Immature natural killer cell (primary cell): ENCODE results near the gene GRPEL2. TPM values are rescaled to one million over a fixed set of nuclear protein-coding genes. Genes with fewer than 3 reads are reported as not detected.

Experiments
- DNase-seq, 3 donors: peaks; one replicate each; pipeline ENCODE4 v3.0.0; 2022; ENCODE audit warnings: mixed read lengths in 1 of 3
- H3K27ac Mint-ChIP-seq, 6 donors: one replicate each; pipeline ENCODE4 v1.8.0; 2020; ENCODE audit warnings: mixed read lengths in 6 of 6, mild to moderate bottlenecking in 5 of 6, inconsistent platforms in 4 of 6, moderate library complexity in 3 of 6
- H3K27me3 Mint-ChIP-seq, 3 donors: one replicate each; pipeline ENCODE4 v1.8.0; 2020 to 2021; ENCODE audit warnings: low read depth in 3 of 3, mild to moderate bottlenecking in 3 of 3, mixed read lengths in 3 of 3, moderate library complexity in 3 of 3, inconsistent platforms in 1 of 3
- H3K36me3 Mint-ChIP-seq, 3 donors: one replicate each; pipeline ENCODE4 v1.8.0; 2020; ENCODE audit warnings: mixed read lengths in 3 of 3, inconsistent platforms in 2 of 3, mild to moderate bottlenecking in 2 of 3
- H3K4me1 Mint-ChIP-seq, 2 donors: one replicate each; pipeline ENCODE4 v1.8.0; 2020; ENCODE audit warnings: inconsistent platforms in 2 of 2, mild to moderate bottlenecking in 2 of 2, mixed read lengths in 2 of 2, moderate library complexity in 1 of 2
- H3K4me3 Mint-ChIP-seq, 5 donors: one replicate each; pipeline ENCODE4 v1.8.0; 2020; ENCODE audit warnings: mild to moderate bottlenecking in 5 of 5, mixed read lengths in 5 of 5, inconsistent platforms in 3 of 5, moderate library complexity in 3 of 5
- H3K9me3 Mint-ChIP-seq, 6 donors: one replicate each; pipeline ENCODE4 v1.8.0; 2020; ENCODE audit warnings: mild to moderate bottlenecking in 6 of 6, mixed read lengths in 6 of 6, inconsistent platforms in 4 of 6, moderate library complexity in 3 of 6
- polyA plus RNA-seq, 3 donors: library from polyadenylated mRNA; unstranded; fragments of 300-500 nt; fragmentation: Illumina TruSeq; gene quantifications; one replicate each; pipeline ENCODE4 v1.2.3, GENCODE V29; 2021

Gene GRPEL2
- polyA plus RNA-seq, 3 donors from 2014 or later: 0.88 to 4.5 (median 2.6) TPM

GRCh38 chr5:149367249-149367971 is 22.1 kb downstream of the GRPEL2 start:
- no peak overlapping the region for H3K4me3 Mint-ChIP-seq
- H3K4me1 Mint-ChIP-seq: peaks cover 0 to 1% of the 10 kb centered on the region in 2 donors
- peak; percentile 23 to 39 (median 24) for DNase-seq
- no peak overlapping the region for H3K27ac Mint-ChIP-seq
- H3K27me3 Mint-ChIP-seq: peaks cover 0 to 2% (median 0%) of the 10 kb centered on the region in 3 donors
- peaks cover 3 to 11% (median 3%) of the 10 kb centered on the region in 3 donors for H3K36me3 Mint-ChIP-seq
- H3K9me3 Mint-ChIP-seq: no peaks in the 10 kb centered on the region

DNA sequence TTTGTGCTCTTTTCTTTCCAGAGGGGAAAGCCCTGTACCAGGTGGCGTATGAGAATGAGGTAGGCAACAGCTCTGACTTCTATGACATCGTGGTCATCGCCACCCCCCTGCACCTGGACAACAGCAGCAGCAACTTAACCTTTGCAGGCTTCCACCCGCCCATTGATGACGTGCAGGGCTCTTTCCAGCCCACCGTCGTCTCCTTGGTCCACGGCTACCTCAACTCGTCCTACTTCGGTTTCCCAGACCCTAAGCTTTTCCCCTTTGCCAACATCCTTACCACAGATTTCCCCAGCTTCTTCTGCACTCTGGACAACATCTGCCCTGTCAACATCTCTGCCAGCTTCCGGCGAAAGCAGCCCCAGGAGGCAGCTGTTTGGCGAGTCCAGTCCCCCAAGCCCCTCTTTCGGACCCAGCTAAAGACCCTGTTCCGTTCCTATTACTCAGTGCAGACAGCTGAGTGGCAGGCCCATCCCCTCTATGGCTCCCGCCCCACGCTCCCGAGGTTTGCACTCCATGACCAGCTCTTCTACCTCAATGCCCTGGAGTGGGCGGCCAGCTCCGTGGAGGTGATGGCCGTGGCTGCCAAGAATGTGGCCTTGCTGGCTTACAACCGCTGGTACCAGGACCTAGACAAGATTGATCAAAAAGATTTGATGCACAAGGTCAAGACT is 22.8 kb downstream of the GRPEL2 start:
- no peak for DNase-seq
- Mint-ChIP-seq H3K4me1 (peaks cover 0 to 1% of the 10 kb centered on the region in 2 donors), H3K27me3 (peaks cover 0 to 2% (median 0%) of the 10 kb centered on the region in 3 donors), H3K4me3 (no peak overlapping the region), H3K27ac (no peak overlapping the region), H3K9me3 (no peaks in the 10 kb centered on the region), H3K36me3 (peaks cover 3 to 11% (median 3%) of the 10 kb centered on the region in 3 donors)

GRCh38 chr5:149370878-149371277 is 25.6 kb downstream of the GRPEL2 start:
- Mint-ChIP-seq H3K4me1 (peaks cover 0 to 1% of the 10 kb centered on the region in 2 donors), H3K4me3 (no peak overlapping the region), H3K27ac (no peak overlapping the region), H3K9me3 (no peaks in the 10 kb centered on the region), H3K36me3 (peaks cover 0 to 4% (median 0%) of the 10 kb centered on the region in 3 donors), H3K27me3 (peaks cover 0 to 2% (median 0%) of the 10 kb centered on the region in 3 donors)
- DNase-seq: no peak

GRCh38 chr5:149371296-149371962 is 26.1 kb downstream of the GRPEL2 start:
- Mint-ChIP-seq H3K4me1 (peaks cover 0 to 1% of the 10 kb centered on the region in 2 donors), H3K27me3 (peaks cover 0 to 2% (median 2%) of the 10 kb centered on the region in 3 donors), H3K9me3 (no peaks in the 10 kb centered on the region), H3K36me3 (peaks cover 0 to 4% (median 0%) of the 10 kb centered on the region in 3 donors), H3K4me3 (no peak overlapping the region), H3K27ac (no peak overlapping the region)
- DNase-seq: peak; percentile 49 to 60 (median 56)

DNA sequence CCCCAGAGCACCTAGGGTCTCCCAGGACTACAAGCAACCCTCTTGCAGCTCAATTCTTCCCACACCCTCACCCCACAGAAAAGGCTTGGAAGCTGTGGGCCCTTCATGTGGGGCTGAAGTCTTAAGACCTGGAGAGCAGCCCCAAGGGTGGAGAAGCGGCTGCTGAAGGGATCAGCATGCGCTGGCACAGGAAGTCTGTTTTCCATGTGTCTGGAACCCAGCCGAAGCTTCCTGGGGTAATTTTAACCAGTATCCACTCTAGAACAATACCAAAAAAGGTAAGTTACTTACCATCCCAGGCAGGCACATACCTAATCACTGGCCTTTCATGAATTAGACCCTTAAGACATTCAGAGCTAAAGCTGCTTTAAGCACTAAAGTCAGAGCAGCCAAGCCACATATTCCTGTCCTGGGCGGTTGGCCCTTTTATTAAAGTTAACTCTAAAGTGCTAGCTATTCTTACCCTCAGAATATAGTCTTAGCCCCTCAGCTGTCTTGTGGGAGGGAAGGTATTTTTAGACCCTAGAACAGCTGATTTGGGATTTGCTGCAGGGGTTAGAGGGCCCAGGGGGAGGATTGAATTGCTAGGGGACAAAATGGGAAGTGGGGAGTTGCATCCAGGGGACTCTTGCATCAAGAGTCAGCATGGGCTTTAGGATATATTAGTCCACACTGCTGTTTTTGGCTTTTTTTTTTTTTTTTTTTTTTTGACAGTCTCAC is 26.9 kb downstream of the GRPEL2 start:
- H3K27ac Mint-ChIP-seq: no peak overlapping the region
- H3K36me3 Mint-ChIP-seq: peaks cover 0 to 4% (median 0%) of the 10 kb centered on the region in 3 donors
- H3K9me3 Mint-ChIP-seq: no peaks in the 10 kb centered on the region
- H3K4me3 Mint-ChIP-seq: no peak overlapping the region
- DNase-seq: no peak
- H3K27me3 Mint-ChIP-seq: peaks cover 0 to 2% (median 2%) of the 10 kb centered on the region in 3 donors
- H3K4me1 Mint-ChIP-seq: peaks cover 0 to 1% of the 10 kb centered on the region in 2 donors

- H3K27ac Mint-ChIP-seq: no peak overlapping the region
- H3K27me3 Mint-ChIP-seq: peaks cover 0 to 2% (median 2%) of the 10 kb centered on the region in 3 donors
- no peak overlapping the region for H3K4me3 Mint-ChIP-seq
- no peak for DNase-seq
- H3K4me1 Mint-ChIP-seq: peaks cover 0 to 1% of the 10 kb centered on the region in 2 donors
- peaks cover 0 to 4% (median 0%) of the 10 kb centered on the region in 3 donors for H3K36me3 Mint-ChIP-seq
- H3K9me3 Mint-ChIP-seq: no peaks in the 10 kb centered on the region
Measured at GRCh38 chr5:149372932-149373331, 27.6 kb downstream of the GRPEL2 start.

DNA sequence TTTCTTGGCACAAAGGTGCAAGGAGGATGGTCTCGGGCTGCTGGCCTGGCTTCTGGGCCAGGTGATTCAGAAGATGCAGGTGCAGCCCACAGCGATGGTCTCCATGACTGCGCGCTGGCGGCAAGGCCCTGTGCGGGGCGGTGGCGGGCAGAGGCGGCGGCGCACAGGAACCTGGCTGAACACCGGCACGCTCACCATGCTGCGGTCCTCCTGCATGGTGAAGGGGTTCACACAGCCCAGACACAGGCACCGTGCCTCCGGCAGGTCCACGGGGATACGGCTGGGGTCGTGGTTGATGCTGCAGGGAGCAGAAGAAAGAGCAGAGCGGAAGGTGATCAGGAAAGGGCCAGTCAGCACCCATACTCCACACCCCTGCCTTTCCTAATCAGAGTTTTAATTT is 29.0 kb downstream of the GRPEL2 start:
- H3K27me3 Mint-ChIP-seq: peaks cover 0 to 2% (median 2%) of the 10 kb centered on the region in 3 donors
- DNase-seq: no peak
- no peaks in the 10 kb centered on the region for H3K36me3 Mint-ChIP-seq
- peak overlapping the region in 1 of 6 donors; percentile 58 for H3K27ac Mint-ChIP-seq
- no peaks in the 10 kb centered on the region for H3K4me1 Mint-ChIP-seq
- no peak overlapping the region for H3K4me3 Mint-ChIP-seq
- H3K9me3 Mint-ChIP-seq: no peaks in the 10 kb centered on the region

DNA sequence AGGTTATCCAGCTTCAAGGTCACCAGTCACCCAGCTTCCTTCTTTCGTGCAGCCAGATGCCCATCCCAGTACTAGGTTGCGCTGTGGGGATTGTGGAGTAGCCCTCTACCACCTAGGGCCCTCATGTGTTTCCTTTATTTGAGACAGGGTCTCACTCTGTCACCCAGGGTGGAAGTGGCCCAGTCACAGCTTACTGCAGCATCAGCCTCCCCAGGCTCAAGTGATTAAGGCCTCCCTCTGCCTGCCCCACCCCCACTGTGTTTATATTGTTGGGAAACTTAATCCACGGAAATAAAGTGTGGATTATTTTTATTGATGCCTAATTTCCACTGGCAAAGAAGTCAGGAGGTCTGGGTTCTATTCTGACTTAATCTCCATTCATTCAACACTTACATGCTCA is 29.5 kb downstream of the GRPEL2 start:
- peaks cover 0 to 2% (median 2%) of the 10 kb centered on the region in 3 donors for H3K27me3 Mint-ChIP-seq
- no peaks in the 10 kb centered on the region for H3K4me1 Mint-ChIP-seq
- H3K36me3 Mint-ChIP-seq: no peaks in the 10 kb centered on the region
- H3K27ac Mint-ChIP-seq: no peak overlapping the region
- no peak overlapping the region for H3K4me3 Mint-ChIP-seq
- no peak for DNase-seq
- H3K9me3 Mint-ChIP-seq: no peaks in the 10 kb centered on the region

DNA sequence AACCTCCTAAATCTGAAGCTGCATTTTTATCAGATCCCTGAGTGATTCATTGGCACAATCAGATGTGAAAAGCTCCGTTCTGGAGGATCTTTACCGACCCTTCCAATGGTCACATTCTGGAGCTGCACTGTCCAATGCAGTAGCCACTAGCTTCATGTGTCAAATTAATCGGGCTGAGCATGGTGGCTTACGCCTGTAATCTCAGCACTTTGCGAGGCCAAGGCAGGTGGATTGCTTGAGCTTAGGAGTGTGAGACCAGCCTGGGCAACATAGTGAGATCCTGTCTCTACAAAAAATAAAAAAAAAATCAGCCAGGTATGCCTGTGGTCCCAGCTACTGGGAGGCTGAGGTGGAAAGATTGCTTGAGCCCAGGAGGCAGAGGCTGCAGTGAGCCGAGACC is 30.1 kb downstream of the GRPEL2 start:
- Mint-ChIP-seq H3K36me3 (no peaks in the 10 kb centered on the region), H3K9me3 (no peaks in the 10 kb centered on the region), H3K4me1 (no peaks in the 10 kb centered on the region), H3K4me3 (no peak overlapping the region), H3K27me3 (peaks cover 0 to 2% (median 2%) of the 10 kb centered on the region in 3 donors), H3K27ac (no peak overlapping the region)
- DNase-seq: no peak

- Mint-ChIP-seq H3K27ac (no peak overlapping the region), H3K9me3 (no peaks in the 10 kb centered on the region), H3K4me1 (no peaks in the 10 kb centered on the region), H3K4me3 (no peak overlapping the region), H3K27me3 (peaks cover 0 to 2% (median 2%) of the 10 kb centered on the region in 3 donors), H3K36me3 (no peaks in the 10 kb centered on the region)
- DNase-seq: no peak
Measured at GRCh38 chr5:149376104-149376503, 30.8 kb downstream of the GRPEL2 start.

GRCh38 chr5:149376711-149377447 is 31.6 kb downstream of the GRPEL2 start:
- no peaks in the 10 kb centered on the region for H3K9me3 Mint-ChIP-seq
- no peaks in the 10 kb centered on the region for H3K36me3 Mint-ChIP-seq
- no peak overlapping the region for H3K4me3 Mint-ChIP-seq
- H3K27me3 Mint-ChIP-seq: peaks cover 0 to 2% (median 2%) of the 10 kb centered on the region in 3 donors
- H3K4me1 Mint-ChIP-seq: no peaks in the 10 kb centered on the region
- H3K27ac Mint-ChIP-seq: no peak overlapping the region
- no peak for DNase-seq

DNA sequence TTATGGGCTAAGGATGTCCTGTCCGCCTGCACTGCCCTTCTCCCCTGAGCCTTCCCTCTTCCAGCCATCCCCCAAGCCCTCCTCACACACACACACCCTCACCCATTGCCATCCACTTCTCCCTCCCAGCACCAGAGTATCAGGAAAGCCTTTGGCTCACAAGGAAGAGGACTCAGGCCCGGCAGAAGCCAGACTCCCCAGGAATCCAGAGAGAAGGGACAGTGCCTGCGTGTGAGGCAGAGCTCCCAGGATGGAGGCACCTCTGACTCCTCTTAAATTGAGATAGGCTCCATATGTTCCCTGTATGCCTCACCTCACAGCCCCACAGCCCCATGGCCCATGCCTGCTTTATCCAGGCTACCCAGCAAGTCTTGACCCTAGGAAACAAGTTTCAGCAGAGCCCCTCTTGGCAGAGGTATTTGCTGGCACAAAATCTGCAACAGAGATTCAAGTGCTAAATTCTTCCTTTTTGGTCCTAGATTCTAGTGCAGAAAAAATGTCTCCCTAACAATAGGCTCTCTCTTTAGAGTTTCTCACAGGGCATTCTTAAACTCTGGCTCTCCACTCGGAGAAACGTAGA is 33.0 kb downstream of the GRPEL2 start:
- Mint-ChIP-seq H3K27ac (no peak overlapping the region), H3K9me3 (no peaks in the 10 kb centered on the region), H3K4me3 (no peak overlapping the region), H3K4me1 (no peaks in the 10 kb centered on the region), H3K27me3 (peaks cover 0 to 3% (median 2%) of the 10 kb centered on the region in 3 donors), H3K36me3 (no peaks in the 10 kb centered on the region)
- DNase-seq: no peak
